HEK293T (cell line): ENCODE data around the gene HOXB2.

Experiments used
- ELF4 ChIP-seq: fragments of 450-650 bp; IDR thresholded peaks from 2 replicates; pipeline ENCODE4 v1.6.1; 2017; ENCODE audit warnings: antibody characterized with exemption
- FOXA1 ChIP-seq: fragments of 450-650 bp; IDR thresholded peaks from 2 replicates; pipeline ENCODE4 v1.6.1; 2016; ENCODE audit warnings: mild to moderate bottlenecking
- HDGF ChIP-seq: fragments of 450-650 bp; IDR thresholded peaks from 2 replicates; pipeline ENCODE4 v1.6.1; 2017; ENCODE audit warnings: antibody characterized with exemption, borderline replicate concordance
- LEF1 ChIP-seq: fragments of 450-650 bp; IDR thresholded peaks from 2 replicates; pipeline ENCODE4 v1.6.1; 2017; ENCODE audit warnings: mild to moderate bottlenecking, borderline replicate concordance
- SUZ12 ChIP-seq: fragments of 450-650 bp; IDR thresholded peaks from 2 replicates; pipeline ENCODE4 v1.6.1; 2016; ENCODE audit warnings: mild to moderate bottlenecking
- ZNF384 ChIP-seq: fragments of 450-650 bp; IDR thresholded peaks from 2 replicates; pipeline ENCODE4 v1.6.1; 2016

GRCh38 chr17:48506246-48506645 is 38.7 kb downstream of the HOXB2 start:
- TF ChIP-seq ELF4 (no peak), SUZ12 (no peak), ZNF384 (no peak), LEF1 (no peak), FOXA1 (no peak), HDGF (no peak)
